Esophagus squamous epithelium (tissue), 4 donors: Measurements from ENCODE around the gene GPD1L.
A peak's percentile ranks its signal among the peaks of the same experiment; 100 is the strongest.

ENCODE experiments used
- CTCF ChIP-seq, 6 experiments: fragments of 450-650 bp in 4 of 6; fragments of 200-600 bp in 2 of 6; sonication (generic) in 2 of 6; IDR thresholded peaks; one replicate each; pipeline ENCODE4 v1.5.1; 2016 to 2019; ENCODE audit warnings: antibody characterized with exemption in 6 of 6, mild to moderate bottlenecking in 4 of 6, moderate library complexity in 4 of 6
- POLR2A ChIP-seq, 4 donors: fragments of 450-650 bp; IDR thresholded peaks; one replicate each; pipeline ENCODE4 v1.6.1; 2017; ENCODE audit warnings: antibody characterized with exemption in 4 of 4, mild to moderate bottlenecking in 4 of 4, moderate library complexity in 3 of 4

GRCh38 chr3:32175607-32176197, 69.3 kb downstream of the GPD1L start:
- TF ChIP-seq CTCF (IDR thresholded peaks at IDR 0.05): peak; percentile 11 to 63 (median 50)
- no peak for TF ChIP-seq POLR2A (IDR thresholded peaks at IDR 0.05)
